Stomach (tissue), 9 donors: ENCODE data around the gene LBX1. TPM values are rescaled to one million over a fixed set of nuclear protein-coding genes. Genes with fewer than 3 reads are reported as not detected.

Source experiments
- DNase-seq, 2 donors: peaks; one replicate each; pipeline versions ENCODE4 v3.0.0 to v3.0.0-alpha.2; 2013 to 2019
- H3K27ac ChIP-seq, 5 donors: fragments of 200-600 bp in 4 of 5; sonication (generic) in 4 of 5; one replicate each; pipeline ENCODE4 v1.5.1; 2013 to 2019; ENCODE audit warnings: mild to moderate bottlenecking in 1 of 5, moderate library complexity in 1 of 5
- H3K27me3 ChIP-seq, 3 donors: fragments of 200-600 bp; sonication (generic); one replicate each; pipeline ENCODE4 v1.5.1; 2017 to 2019; ENCODE audit warnings: mixed run types in 1 of 3
- H3K36me3 ChIP-seq, 4 donors: fragments of 200-600 bp; sonication (generic); 1 replicate in 3 of 4; 2 replicates in 1 of 4; pipeline ENCODE4 v1.5.1; 2016 to 2019
- H3K4me1 ChIP-seq, 4 donors: fragments of 200-600 bp; sonication (generic); one replicate each; pipeline ENCODE4 v1.5.1; 2016 to 2019
- H3K4me3 ChIP-seq, 4 donors: fragments of 200-600 bp; sonication (generic) in 3 of 4; one replicate each; pipeline ENCODE4 v1.5.1; 2016 to 2019; ENCODE audit warnings: mild to moderate bottlenecking in 1 of 4
- H3K9me3 ChIP-seq, 4 donors: fragments of 200-600 bp; sonication (generic); one replicate each; pipeline ENCODE4 v1.5.1; 2016 to 2019
- EP300 ChIP-seq: sonication (generic); formaldehyde crosslinking; IDR thresholded peaks from one replicate; pipeline ENCODE4 v1.6.1; 2017; ENCODE audit warnings: antibody characterized with exemption
- POLR2A ChIP-seq, 4 donors: fragments of 450-650 bp; IDR thresholded peaks; one replicate each; pipeline ENCODE4 v1.6.1; 2016; ENCODE audit warnings: antibody characterized with exemption in 4 of 4, control low read depth in 2 of 4, mild to moderate bottlenecking in 1 of 4, moderate library complexity in 1 of 4
- POLR2AphosphoS5 ChIP-seq, 3 donors: sonication (generic); formaldehyde crosslinking; IDR thresholded peaks; one replicate each; pipeline ENCODE4 v1.6.1; 2016; ENCODE audit warnings: antibody characterized with exemption in 3 of 3
- WGBS, 5 donors: extraction: QIAGEN DNeasy Blood & Tissue Kit in 3 of 5; methylation state at CpG; one replicate each; pipeline versions ENCODE4 v1.1.5 to v1.1.7; 2013 to 2018; 5-methylcytosine and 5-hydroxymethylcytosine counted together
- intact Hi-C: fragments of 100-400 bp; cut with DNase I; formaldehyde crosslinking; loops from one replicate; pipeline ENCODE4 v1.15.1; 2023; ENCODE audit warnings: low total_unique reads
- polyA plus RNA-seq, 3 donors: library from polyadenylated mRNA; stranded (reverse); fragments of 200-250 nt; gene quantifications; one replicate each; pipeline ENCODE4 v1.2.3, GENCODE V29; 2013
- total RNA-seq, 5 donors: library from RNA; depleted of rRNA; stranded (reverse); fragments of >200 nt; gene quantifications; one replicate each; pipeline versions ENCODE4 v1.1.0 to v1.2.3, GENCODE V29; 2014 to 2016
- TF ChIP-seq, protein P1 (sequence below), 7 experiments: fragments of 450-650 bp in 4 of 7; fragments of 200-600 bp in 3 of 7; sonication (generic) in 3 of 7; IDR thresholded peaks; one replicate each; pipeline ENCODE4 v1.5.1; 2016 to 2019; ENCODE audit warnings: antibody characterized with exemption in 7 of 7, control low read depth in 2 of 7, mild to moderate bottlenecking in 1 of 7
- donor health status: healthy with polysubstance abuse.
- donor health status: Bipolar disorder and iron deficiency.
- donor health status: healthy.

The LBX1 gene
- total and polyA plus RNA-seq, 8 donors, result not detected

DNA sequence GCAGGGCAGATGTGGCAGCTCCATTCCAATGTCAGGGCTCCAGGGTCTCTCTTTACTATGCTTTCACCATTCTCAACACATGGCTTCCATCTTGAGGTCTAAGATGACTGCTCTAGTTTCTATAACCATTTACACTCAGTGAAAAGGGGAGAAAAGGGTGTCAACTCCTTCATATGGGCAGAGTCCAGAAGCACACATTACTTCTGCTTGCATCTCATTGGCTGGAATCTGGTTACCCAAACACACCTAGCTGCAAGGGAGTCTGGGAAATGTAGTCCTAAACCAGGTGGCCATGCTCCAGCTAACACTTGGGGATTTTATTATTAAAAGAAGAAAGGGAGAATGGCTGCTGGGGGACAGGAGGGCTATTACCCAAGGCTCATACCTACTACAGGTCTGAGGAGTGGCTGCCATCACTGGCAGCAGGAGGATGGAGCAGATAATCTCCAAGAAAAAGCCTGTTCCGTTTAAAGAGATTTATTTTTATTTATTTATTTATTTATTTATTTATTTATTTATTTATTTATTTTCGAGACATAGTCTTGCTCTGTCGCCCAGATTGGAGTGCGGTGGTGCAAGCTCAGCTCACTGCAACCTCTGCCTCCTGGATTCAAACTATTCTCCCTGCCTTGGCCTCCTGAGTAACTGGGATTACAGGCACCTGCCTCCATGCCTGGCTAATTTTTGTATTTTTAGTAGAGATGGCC is 29.1 kb upstream of the LBX1 start:
- no peak for DNase-seq
- TF ChIP-seq, protein P1, sequence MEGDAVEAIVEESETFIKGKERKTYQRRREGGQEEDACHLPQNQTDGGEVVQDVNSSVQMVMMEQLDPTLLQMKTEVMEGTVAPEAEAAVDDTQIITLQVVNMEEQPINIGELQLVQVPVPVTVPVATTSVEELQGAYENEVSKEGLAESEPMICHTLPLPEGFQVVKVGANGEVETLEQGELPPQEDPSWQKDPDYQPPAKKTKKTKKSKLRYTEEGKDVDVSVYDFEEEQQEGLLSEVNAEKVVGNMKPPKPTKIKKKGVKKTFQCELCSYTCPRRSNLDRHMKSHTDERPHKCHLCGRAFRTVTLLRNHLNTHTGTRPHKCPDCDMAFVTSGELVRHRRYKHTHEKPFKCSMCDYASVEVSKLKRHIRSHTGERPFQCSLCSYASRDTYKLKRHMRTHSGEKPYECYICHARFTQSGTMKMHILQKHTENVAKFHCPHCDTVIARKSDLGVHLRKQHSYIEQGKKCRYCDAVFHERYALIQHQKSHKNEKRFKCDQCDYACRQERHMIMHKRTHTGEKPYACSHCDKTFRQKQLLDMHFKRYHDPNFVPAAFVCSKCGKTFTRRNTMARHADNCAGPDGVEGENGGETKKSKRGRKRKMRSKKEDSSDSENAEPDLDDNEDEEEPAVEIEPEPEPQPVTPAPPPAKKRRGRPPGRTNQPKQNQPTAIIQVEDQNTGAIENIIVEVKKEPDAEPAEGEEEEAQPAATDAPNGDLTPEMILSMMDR (IDR thresholded peaks at IDR 0.05), result no peak
- no peak for TF ChIP-seq EP300
- no peak for TF ChIP-seq POLR2A (IDR thresholded peaks at IDR 0.05)
- TF ChIP-seq POLR2AphosphoS5 (IDR thresholded peaks at IDR 0.05), result no peak
- H3K27ac ChIP-seq, result no peak overlapping the region
- no peak overlapping the region for H3K4me3 ChIP-seq
- H3K9me3 ChIP-seq, result peaks cover 9 to 14% (median 12%) of the 10 kb centered on the region in 4 donors
- intact Hi-C loops, result no loop called here
- peaks cover 4 to 66% (median 26%) of the 10 kb centered on the region in 3 donors for H3K27me3 ChIP-seq
- H3K4me1 ChIP-seq, result no peaks in the 10 kb centered on the region
- H3K36me3 ChIP-seq, result no peaks in the 10 kb centered on the region
- WGBS, 5 donors, result 87 to 93% (median 90%) methylated on average over 4 of the region's 4 CpGs

DNA sequence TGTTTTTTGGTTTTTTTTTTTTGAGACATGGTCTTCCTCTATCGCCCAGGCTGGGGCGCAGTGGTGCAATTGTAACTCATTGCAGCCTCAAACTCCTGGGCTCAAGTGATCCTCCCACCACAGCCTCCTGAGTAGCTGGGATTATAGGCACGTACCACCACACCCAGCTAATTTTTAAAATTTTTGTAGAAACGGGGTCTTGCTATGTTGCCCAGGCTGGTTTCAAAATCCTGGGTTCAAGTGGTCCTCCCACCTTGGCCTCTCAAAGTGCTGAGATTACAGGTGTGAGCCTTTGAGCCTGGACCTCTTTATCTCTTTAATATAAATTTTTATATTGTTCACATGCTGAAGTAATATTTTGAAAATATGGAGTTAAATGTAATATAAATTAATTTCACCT is 28.2 kb upstream of the LBX1 start:
- Histone ChIP-seq H3K4me1 (no peaks in the 10 kb centered on the region), H3K4me3 (no peak overlapping the region), H3K27ac (no peak overlapping the region), H3K9me3 (peaks cover 9 to 14% (median 12%) of the 10 kb centered on the region in 4 donors), H3K27me3 (peaks cover 4 to 66% (median 25%) of the 10 kb centered on the region in 3 donors), H3K36me3 (no peaks in the 10 kb centered on the region)
- DNase-seq, result no peak
- intact Hi-C loops, result no loop called here
- 88 to 91% (median 90%) methylated on average over 4 of the region's 4 CpGs for WGBS, 5 donors
- no peak for TF ChIP-seq EP300
- TF ChIP-seq POLR2AphosphoS5 (IDR thresholded peaks at IDR 0.05), result no peak
- TF ChIP-seq, protein P1 (IDR thresholded peaks at IDR 0.05), result no peak
- TF ChIP-seq POLR2A (IDR thresholded peaks at IDR 0.05), result no peak

- peaks cover 9 to 14% (median 12%) of the 10 kb centered on the region in 4 donors for H3K9me3 ChIP-seq
- TF ChIP-seq EP300, result no peak
- TF ChIP-seq POLR2A (IDR thresholded peaks at IDR 0.05), result no peak
- TF ChIP-seq POLR2AphosphoS5 (IDR thresholded peaks at IDR 0.05), result no peak
- TF ChIP-seq, protein P1 (IDR thresholded peaks at IDR 0.05), result no peak
- no peaks in the 10 kb centered on the region for H3K36me3 ChIP-seq
- 70 to 80% (median 75%) methylated on average over 3 of the region's 3 CpGs for WGBS, 5 donors
- H3K27ac ChIP-seq, result no peak overlapping the region
- intact Hi-C loops, result no loop called here
- no peaks in the 10 kb centered on the region for H3K4me1 ChIP-seq
- peaks cover 4 to 66% (median 21%) of the 10 kb centered on the region in 3 donors for H3K27me3 ChIP-seq
- H3K4me3 ChIP-seq, result no peak overlapping the region
- no peak for DNase-seq
These were observed 27.8 kb upstream of the LBX1 start for GRCh38 chr10:101257084-101257483.

DNA sequence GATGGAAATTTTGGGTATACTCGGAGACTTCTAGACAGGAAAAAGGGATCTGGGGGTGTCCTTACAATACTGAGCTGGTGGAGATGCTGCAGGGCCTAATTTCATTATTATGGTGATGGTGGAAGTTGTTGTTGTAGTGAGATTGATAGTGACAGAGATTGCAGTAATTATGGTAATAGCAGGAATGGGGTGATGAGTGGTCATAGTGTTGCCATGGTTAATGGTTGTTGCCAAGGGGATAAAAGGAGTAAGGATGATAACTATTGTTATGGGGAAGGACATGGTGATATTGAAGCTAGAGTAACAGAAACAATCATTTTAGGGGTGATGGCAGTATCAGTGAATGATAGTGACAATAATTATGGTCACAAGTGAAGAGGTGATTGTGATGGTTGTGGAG is 27.1 kb upstream of the LBX1 start:
- intact Hi-C loops, result no loop called here
- Histone ChIP-seq H3K27me3 (peaks cover 0 to 64% (median 14%) of the 10 kb centered on the region in 3 donors), H3K36me3 (no peaks in the 10 kb centered on the region), H3K4me1 (no peaks in the 10 kb centered on the region), H3K27ac (no peak overlapping the region), H3K9me3 (peaks cover 9 to 14% (median 12%) of the 10 kb centered on the region in 4 donors), H3K4me3 (no peak overlapping the region)
- TF ChIP-seq, protein P1 (IDR thresholded peaks at IDR 0.05), result no peak
- no peak for TF ChIP-seq EP300
- no peak for TF ChIP-seq POLR2A (IDR thresholded peaks at IDR 0.05)
- no peak for TF ChIP-seq POLR2AphosphoS5 (IDR thresholded peaks at IDR 0.05)
- no peak for DNase-seq
- 91 to 100% (median 95%) methylated on average over 1 of the region's 1 CpG for WGBS, 5 donors
